ENCODE measurements around the gene CYB5R4. TPM values are rescaled to one million over a fixed set of nuclear protein-coding genes. Genes with fewer than 3 reads are reported as not detected.

CYB5R4 gene
- total and polyA plus RNA-seq, 2 of the 8 experiments (the other 6 are each of a cell fraction or from before 2014, with no cell fraction given), result 2.8 to 14.6 TPM

DNA sequence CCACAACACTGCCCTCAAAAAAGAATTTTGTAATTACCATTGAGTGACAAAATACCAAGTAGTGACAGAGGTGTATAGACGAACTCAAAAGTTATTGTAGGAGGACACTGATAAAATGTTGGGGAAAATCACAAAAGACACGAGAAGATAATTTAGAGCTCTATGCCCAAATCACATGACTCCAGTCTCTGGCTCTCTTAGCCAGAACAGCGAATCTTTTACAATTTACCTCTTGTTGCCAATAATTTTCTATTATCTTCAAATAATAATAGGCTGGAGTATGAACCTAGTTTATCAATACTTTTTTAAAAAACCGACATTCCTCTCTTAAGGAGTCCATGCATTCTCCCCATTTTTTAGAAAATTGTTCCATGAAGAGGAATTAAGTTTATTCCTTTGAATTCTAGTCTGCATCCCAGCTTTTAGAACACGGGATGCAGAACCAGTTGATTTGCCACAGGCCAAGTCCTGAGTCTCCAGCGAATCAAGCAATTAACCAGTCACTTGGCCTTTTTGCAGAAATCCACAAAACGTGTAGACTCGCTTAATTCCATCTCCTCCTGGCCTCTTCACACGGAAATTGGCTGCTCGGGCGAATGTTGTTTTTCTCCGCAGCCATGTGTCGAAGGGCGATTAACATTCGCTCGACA is 6.8 kb upstream of the CYB5R4 start:
- H3K9me3 ChIP-seq (ENCODE audit: insufficient read depth in 2 of 2, low read depth in 1 of 2, low read length in 1 of 2), result no peaks in the 10 kb centered on the region
- H3K79me2 ChIP-seq (ENCODE audit: control insufficient read depth in 1 of 2, insufficient read depth in 2 of 2, low read length in 2 of 2), result no peaks in the 10 kb centered on the region
- H3K4ac ChIP-seq (replicated peaks; ENCODE audit: insufficient read length, low read depth, low read length), result no peak overlapping the region
- H2BK5ac ChIP-seq (ENCODE audit: low read depth, low read length), result no peak overlapping the region
- no peak for DNase-seq (ENCODE audit: low read depth in 1 of 2, low spot score in 2 of 2)
- peaks cover 0 to 1% of the 10 kb centered on the region in 2 experiments for H4K20me1 ChIP-seq (replicated peaks in 1 of 2; ENCODE audit: control insufficient read depth in 1 of 2, insufficient read depth in 2 of 2, low read length in 2 of 2)
- H3K79me1 ChIP-seq (ENCODE audit: low read depth, low read length), result no peaks in the 10 kb centered on the region
- no peak overlapping the region for H2BK20ac ChIP-seq (ENCODE audit: low read length)
- H3K18ac ChIP-seq (ENCODE audit: extremely low read depth, low read length), result 0 out of 2 replicates have a peak overlapping the region, but pooled peaks have one; percentile 65
- H3K36me3 ChIP-seq (ENCODE audit: control insufficient read depth in 2 of 4, insufficient read depth in 4 of 4, low read length in 3 of 4), result no peaks in the 10 kb centered on the region
- H3K4me2 ChIP-seq (ENCODE audit: insufficient read depth in 1 of 2, low read depth in 2 of 2, low read length in 2 of 2), result peak overlapping the region; percentile 86 to 95
- no peak overlapping the region for H3K27ac ChIP-seq (ENCODE audit: low read depth, low read length)
- H4K5ac ChIP-seq (ENCODE audit: insufficient read length, low read depth, low read length), result no peak overlapping the region
- H2AK5ac ChIP-seq (ENCODE audit: low read depth, low read length), result no peak overlapping the region
- peaks cover 14% of the 10 kb centered on the region for H3K23me2 ChIP-seq (ENCODE audit: low read depth, low read length)
- 27% methylated on average over 16 of the region's 16 CpGs; no CpG with 5 or more reads in 1 of the 2 experiments for WGBS, 2 experiments (ENCODE audit: extremely low coverage in 1 of 2, insufficient coverage in 1 of 2, insufficient read length in 1 of 2, insufficient replicate concordance in 2 of 2, low coverage in 1 of 2, low lambda C conversion rate in 2 of 2, missing lambda C conversion rate in 1 of 2)
- no peak overlapping the region for H4K91ac ChIP-seq (replicated peaks; ENCODE audit: insufficient read length, low read length)
- peak overlapping the region in 3 of 4 experiments; percentile 15 to 53 (median 16); a peak in 4 of 7 replicates for H3K9ac ChIP-seq (replicated peaks in 1 of 4; ENCODE audit: extremely low read depth in 1 of 4, low read depth in 3 of 4, low read length in 3 of 4)
- ChIA-PET CTCF (ENCODE audit: partially characterized antibody) (interaction anchor here (1.0 to 3.2 kb wide), 4 partner anchors 12 to 237 kb away, joined by 3 to 10 read pairs (median 4); no protein-coding TSS in a partner anchor), POLR2A (ENCODE audit: partially characterized antibody) (interaction anchor here (0.7 to 1.7 kb wide), 3 partner anchors 31 to 215 kb away, joined by 3 to 4 read pairs (median 3); partner anchors contain the start of gene SNAP91)
- no peak overlapping the region for H3K23ac ChIP-seq (ENCODE audit: insufficient read length)
- 0 out of 2 replicates have a peak overlapping the region, but pooled peaks have one; percentile 33 for H2BK12ac ChIP-seq (ENCODE audit: low read depth, low read length)
- peak overlapping the region; percentile 91; the same call in 1 of the 2 replicates for H4K8ac ChIP-seq (ENCODE audit: extremely low read depth, insufficient read depth, low read length)
- no peak overlapping the region for H2BK15ac ChIP-seq (ENCODE audit: low read length)
- H3K4me1 ChIP-seq (replicated peaks in 1 of 4; ENCODE audit: control insufficient read depth in 3 of 4, insufficient read depth in 4 of 4, low read length in 3 of 4), result peaks cover 0 to 4% (median 0%) of the 10 kb centered on the region in 4 experiments; a peak in 3 of 7 replicates
- peaks cover 1 to 32% (median 21%) of the 10 kb centered on the region in 4 experiments for H3K27me3 ChIP-seq (replicated peaks in 1 of 4; ENCODE audit: control insufficient read depth in 3 of 4, extremely low read depth in 1 of 4, insufficient read depth in 3 of 4, low read length in 3 of 4)
- no peak overlapping the region for H2BK120ac ChIP-seq (replicated peaks; ENCODE audit: low read depth, low read length)
- no peak for FAIRE-seq
- H2AFZ ChIP-seq (ENCODE audit: low read length), result peak overlapping the region; percentile 99
- H3K4me3 ChIP-seq (ENCODE audit: extremely low read depth in 1 of 4, insufficient read depth in 2 of 4, low read depth in 3 of 4, low read length in 4 of 4), result peak overlapping the region; percentile 39 to 73 (median 68)
- H3K14ac ChIP-seq (ENCODE audit: insufficient read length), result no peak overlapping the region
- no peak overlapping the region for H3K56ac ChIP-seq (replicated peaks; ENCODE audit: insufficient read length, low read depth, low read length)
- TF ChIP-seq KDM1A (IDR thresholded peaks at IDR 0.05; ENCODE audit: borderline replicate concordance, low read length) (no peak), POLR2AphosphoS5 (IDR thresholded peaks at IDR 0.05; ENCODE audit: low read depth, low read length) (no peak), RAD21 (IDR thresholded peaks at IDR 0.05 in 1 of 2, conservative IDR thresholded peaks at IDR 0.05 in 1 of 2; ENCODE audit: low read depth in 2 of 2, low read length in 2 of 2) (no peak), PHF8 (conservative IDR thresholded peaks at IDR 0.05; ENCODE audit: low read depth, low read length) (no peak; the same call in 1 of the 2 replicates), CBX8 (IDR thresholded peaks at IDR 0.05; ENCODE audit: borderline replicate concordance, low read depth, low read length) (no peak), CREB1 (IDR thresholded peaks at IDR 0.05) (no peak), SIX5 (IDR thresholded peaks at IDR 0.05; ENCODE audit: low read depth, low read length) (no peak), FOSL1 (IDR thresholded peaks at IDR 0.05; ENCODE audit: insufficient read depth, low read depth, low read length) (no peak), EGR1 (IDR thresholded peaks at IDR 0.05; ENCODE audit: borderline replicate concordance, low read depth, low read length) (no peak), RXRA (IDR thresholded peaks at IDR 0.05; ENCODE audit: insufficient read depth, low read depth, low read length) (no peak), TEAD4 (IDR thresholded peaks at IDR 0.05; ENCODE audit: low read depth, low read length) (no peak)
- TF ChIP-seq, protein P1, sequence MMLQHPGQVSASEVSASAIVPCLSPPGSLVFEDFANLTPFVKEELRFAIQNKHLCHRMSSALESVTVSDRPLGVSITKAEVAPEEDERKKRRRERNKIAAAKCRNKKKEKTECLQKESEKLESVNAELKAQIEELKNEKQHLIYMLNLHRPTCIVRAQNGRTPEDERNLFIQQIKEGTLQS (IDR thresholded peaks at IDR 0.05; ENCODE audit: insufficient read depth, low read depth, low read length), result no peak
